GM23338 (cell line): ENCODE results near the gene MPIG6B.

Experiments
- CREB1 ChIP-seq: fragments of 250-450 bp; sonication (Bioruptor Pico); IDR thresholded peaks from 2 replicates; pipeline ENCODE4 v1.5.0; 2020; ENCODE audit warnings: low read depth, mild to moderate bottlenecking, moderate library complexity
- EZH2 ChIP-seq: fragments of 200-600 bp; sonication (generic); IDR thresholded peaks from one replicate; pipeline ENCODE4 v1.8.0; 2017; ENCODE audit warnings: antibody characterized with exemption, mild to moderate bottlenecking, low read depth; ENCODE audit not compliant: unreplicated experiment
- JUNB ChIP-seq: IDR thresholded peaks from one replicate; pipeline ENCODE4 v1.6.1; 2016; ENCODE audit warnings: antibody characterized with exemption; ENCODE audit not compliant: unreplicated experiment
- POLR2AphosphoS5 ChIP-seq: IDR thresholded peaks from 2 replicates; pipeline ENCODE4 v1.6.1; 2016; ENCODE audit warnings: antibody characterized with exemption, low read depth
- TF ChIP-seq, protein P1 (sequence below), 2 experiments: fragments of 200-600 bp in 1 of 2; sonication (generic) in 1 of 2; conservative IDR thresholded peaks; 2 replicates each; pipeline versions ENCODE4 v1.5.1 to v1.6.1; 2016 to 2017; ENCODE audit warnings: antibody characterized with exemption in 2 of 2, low read depth in 2 of 2, mild to moderate bottlenecking in 2 of 2, moderate library complexity in 1 of 2
- TF ChIP-seq, protein P2 (sequence below): IDR thresholded peaks from one replicate; pipeline ENCODE4 v1.6.1; 2018; ENCODE audit warnings: antibody characterized with exemption; ENCODE audit not compliant: unreplicated experiment

DNA sequence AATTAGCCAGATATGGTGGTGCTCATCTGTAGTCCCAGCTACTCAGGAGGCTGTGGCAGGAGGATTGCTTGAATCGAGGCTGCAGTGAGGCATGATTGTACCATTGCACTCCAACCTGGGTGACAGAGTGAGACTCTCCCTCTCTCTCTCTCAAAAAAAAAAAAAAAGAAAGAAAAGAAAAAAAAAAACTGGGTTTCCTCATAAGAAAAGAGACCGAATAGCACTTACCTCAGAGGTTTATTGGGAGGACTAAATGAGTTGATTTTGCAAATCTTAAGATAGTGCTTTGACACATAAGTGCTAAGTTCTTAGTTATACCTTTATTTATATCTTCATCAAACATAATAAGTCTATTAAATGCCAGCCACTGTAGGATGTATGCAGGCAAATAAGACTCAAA lies 47.7 kb downstream of the MPIG6B start:
- TF ChIP-seq POLR2AphosphoS5 (no peak), EZH2 (no peak), CREB1 (CRISPR knock-in tag) (no peak), JUNB (no peak)
- TF ChIP-seq, protein P1, sequence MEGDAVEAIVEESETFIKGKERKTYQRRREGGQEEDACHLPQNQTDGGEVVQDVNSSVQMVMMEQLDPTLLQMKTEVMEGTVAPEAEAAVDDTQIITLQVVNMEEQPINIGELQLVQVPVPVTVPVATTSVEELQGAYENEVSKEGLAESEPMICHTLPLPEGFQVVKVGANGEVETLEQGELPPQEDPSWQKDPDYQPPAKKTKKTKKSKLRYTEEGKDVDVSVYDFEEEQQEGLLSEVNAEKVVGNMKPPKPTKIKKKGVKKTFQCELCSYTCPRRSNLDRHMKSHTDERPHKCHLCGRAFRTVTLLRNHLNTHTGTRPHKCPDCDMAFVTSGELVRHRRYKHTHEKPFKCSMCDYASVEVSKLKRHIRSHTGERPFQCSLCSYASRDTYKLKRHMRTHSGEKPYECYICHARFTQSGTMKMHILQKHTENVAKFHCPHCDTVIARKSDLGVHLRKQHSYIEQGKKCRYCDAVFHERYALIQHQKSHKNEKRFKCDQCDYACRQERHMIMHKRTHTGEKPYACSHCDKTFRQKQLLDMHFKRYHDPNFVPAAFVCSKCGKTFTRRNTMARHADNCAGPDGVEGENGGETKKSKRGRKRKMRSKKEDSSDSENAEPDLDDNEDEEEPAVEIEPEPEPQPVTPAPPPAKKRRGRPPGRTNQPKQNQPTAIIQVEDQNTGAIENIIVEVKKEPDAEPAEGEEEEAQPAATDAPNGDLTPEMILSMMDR (conservative IDR thresholded peaks at IDR 0.05; ENCODE audit: low read depth in 2 of 2) = no peak
- TF ChIP-seq, protein P2, sequence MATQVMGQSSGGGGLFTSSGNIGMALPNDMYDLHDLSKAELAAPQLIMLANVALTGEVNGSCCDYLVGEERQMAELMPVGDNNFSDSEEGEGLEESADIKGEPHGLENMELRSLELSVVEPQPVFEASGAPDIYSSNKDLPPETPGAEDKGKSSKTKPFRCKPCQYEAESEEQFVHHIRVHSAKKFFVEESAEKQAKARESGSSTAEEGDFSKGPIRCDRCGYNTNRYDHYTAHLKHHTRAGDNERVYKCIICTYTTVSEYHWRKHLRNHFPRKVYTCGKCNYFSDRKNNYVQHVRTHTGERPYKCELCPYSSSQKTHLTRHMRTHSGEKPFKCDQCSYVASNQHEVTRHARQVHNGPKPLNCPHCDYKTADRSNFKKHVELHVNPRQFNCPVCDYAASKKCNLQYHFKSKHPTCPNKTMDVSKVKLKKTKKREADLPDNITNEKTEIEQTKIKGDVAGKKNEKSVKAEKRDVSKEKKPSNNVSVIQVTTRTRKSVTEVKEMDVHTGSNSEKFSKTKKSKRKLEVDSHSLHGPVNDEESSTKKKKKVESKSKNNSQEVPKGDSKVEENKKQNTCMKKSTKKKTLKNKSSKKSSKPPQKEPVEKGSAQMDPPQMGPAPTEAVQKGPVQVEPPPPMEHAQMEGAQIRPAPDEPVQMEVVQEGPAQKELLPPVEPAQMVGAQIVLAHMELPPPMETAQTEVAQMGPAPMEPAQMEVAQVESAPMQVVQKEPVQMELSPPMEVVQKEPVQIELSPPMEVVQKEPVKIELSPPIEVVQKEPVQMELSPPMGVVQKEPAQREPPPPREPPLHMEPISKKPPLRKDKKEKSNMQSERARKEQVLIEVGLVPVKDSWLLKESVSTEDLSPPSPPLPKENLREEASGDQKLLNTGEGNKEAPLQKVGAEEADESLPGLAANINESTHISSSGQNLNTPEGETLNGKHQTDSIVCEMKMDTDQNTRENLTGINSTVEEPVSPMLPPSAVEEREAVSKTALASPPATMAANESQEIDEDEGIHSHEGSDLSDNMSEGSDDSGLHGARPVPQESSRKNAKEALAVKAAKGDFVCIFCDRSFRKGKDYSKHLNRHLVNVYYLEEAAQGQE = no peak
